ENCODE results near the gene SLU7. TPM values are rescaled to one million over a fixed set of nuclear protein-coding genes. Genes with fewer than 3 reads are reported as not detected.

The SLU7 gene
- total RNA-seq, 2 donors from 2014 or later = 18.8 to 42.8 TPM

DNA sequence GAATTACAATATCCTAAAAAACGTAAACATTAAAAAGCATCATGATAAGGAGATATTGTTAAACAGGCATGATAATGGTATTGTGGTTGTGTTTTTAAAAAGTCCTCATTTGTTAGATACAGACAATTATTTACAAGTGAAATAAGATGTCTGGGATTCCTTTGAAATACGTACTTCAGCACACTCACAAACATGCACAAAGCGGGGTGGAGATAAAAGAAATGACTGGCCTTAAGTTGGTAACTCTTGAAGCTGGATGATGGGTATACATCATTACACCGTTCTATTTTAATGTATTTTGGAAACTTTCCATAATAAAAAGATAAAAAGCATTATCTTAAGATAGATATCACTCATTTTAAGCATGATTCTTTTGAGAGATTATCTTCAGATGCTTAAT is 20.1 kb downstream of the SLU7 start:
- H3K27ac ChIP-seq = no peak overlapping the region
- H3K27me3 ChIP-seq = no peaks in the 10 kb centered on the region
- ATAC-seq (no peak), DNase-seq (no peak)
- peaks cover 4 to 18% of the 10 kb centered on the region in 2 donors for H3K36me3 ChIP-seq (replicated peaks in 1 of 2; ENCODE audit: insufficient read depth in 1 of 2, low read depth in 2 of 2)
- intact Hi-C loops (cut with DNase I) = no loop called here
- TF ChIP-seq POLR2A (IDR thresholded peaks at IDR 0.05) = no peak
- TF ChIP-seq, protein P1, sequence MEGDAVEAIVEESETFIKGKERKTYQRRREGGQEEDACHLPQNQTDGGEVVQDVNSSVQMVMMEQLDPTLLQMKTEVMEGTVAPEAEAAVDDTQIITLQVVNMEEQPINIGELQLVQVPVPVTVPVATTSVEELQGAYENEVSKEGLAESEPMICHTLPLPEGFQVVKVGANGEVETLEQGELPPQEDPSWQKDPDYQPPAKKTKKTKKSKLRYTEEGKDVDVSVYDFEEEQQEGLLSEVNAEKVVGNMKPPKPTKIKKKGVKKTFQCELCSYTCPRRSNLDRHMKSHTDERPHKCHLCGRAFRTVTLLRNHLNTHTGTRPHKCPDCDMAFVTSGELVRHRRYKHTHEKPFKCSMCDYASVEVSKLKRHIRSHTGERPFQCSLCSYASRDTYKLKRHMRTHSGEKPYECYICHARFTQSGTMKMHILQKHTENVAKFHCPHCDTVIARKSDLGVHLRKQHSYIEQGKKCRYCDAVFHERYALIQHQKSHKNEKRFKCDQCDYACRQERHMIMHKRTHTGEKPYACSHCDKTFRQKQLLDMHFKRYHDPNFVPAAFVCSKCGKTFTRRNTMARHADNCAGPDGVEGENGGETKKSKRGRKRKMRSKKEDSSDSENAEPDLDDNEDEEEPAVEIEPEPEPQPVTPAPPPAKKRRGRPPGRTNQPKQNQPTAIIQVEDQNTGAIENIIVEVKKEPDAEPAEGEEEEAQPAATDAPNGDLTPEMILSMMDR (IDR thresholded peaks at IDR 0.05) = no peak
- peak overlapping the region in 1 of 2 donors; percentile 73 for H3K4me3 ChIP-seq
- no peaks in the 10 kb centered on the region for H3K9me3 ChIP-seq
- 25 to 26% methylated on average over 4 of the region's 4 CpGs for WGBS, 2 donors
- peaks cover 33% of the 10 kb centered on the region for H3K4me1 ChIP-seq

DNA sequence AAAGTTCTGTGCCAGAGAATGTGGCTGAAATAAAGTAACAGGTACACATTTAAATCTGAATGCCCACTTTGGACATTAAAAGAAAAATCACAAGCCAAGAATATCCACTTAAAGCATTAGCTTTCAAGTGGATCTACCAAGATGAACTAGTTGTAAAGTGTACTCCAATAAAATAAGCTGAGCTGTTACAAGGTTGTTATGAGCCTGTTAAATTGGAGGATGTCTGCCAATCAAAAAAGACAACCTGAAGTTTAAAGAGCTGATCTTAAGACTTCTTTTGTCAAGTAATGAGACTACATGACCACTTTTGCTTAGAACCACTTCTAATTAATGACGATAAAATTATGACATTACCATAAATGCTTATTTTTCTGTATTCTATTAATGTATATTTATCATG is 21.4 kb downstream of the SLU7 start:
- intact Hi-C loops (cut with DNase I) = no loop called here
- Histone ChIP-seq H3K9me3 (no peaks in the 10 kb centered on the region), H3K4me3 (no peak overlapping the region), H3K27me3 (no peaks in the 10 kb centered on the region), H3K27ac (no peak overlapping the region), H3K4me1 (peaks cover 33% of the 10 kb centered on the region), H3K36me3 (replicated peaks in 1 of 2; ENCODE audit: insufficient read depth in 1 of 2, low read depth in 2 of 2) (peaks cover 0 to 9% of the 10 kb centered on the region in 2 donors)
- 100% methylated on average over 1 of the region's 1 CpG for WGBS, 2 donors
- TF ChIP-seq, protein P1 (IDR thresholded peaks at IDR 0.05) = no peak
- TF ChIP-seq POLR2A (IDR thresholded peaks at IDR 0.05) = no peak
- DNase-seq (no peak), ATAC-seq (no peak)

DNA sequence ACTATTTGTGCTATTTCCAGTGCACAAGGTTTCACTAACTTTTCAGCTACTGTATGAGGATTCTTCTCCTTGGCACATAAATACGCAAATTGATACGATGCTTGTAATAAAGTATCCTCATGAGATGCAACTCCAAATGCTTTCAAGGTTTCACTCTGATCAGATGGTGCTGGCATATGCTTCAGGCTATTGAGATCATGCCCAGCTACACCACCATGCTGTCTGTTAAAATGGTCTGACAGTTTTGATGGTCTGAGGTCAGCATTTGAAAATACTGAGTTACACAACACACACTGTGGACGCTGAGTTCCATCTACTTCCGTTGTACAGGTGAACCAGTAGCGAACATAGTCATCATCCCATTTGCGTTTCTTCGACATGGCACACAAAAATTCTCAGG is 23.8 kb downstream of the SLU7 start:
- no peak for DNase-seq
- no peaks in the 10 kb centered on the region for H3K9me3 ChIP-seq
- H3K4me1 ChIP-seq = peaks cover 27% of the 10 kb centered on the region
- no peak for ATAC-seq
- no peaks in the 10 kb centered on the region for H3K36me3 ChIP-seq (replicated peaks in 1 of 2; ENCODE audit: insufficient read depth in 1 of 2, low read depth in 2 of 2)
- 91 to 94% methylated on average over 7 of the region's 7 CpGs for WGBS, 2 donors
- TF ChIP-seq, protein P1 (IDR thresholded peaks at IDR 0.05) = no peak
- TF ChIP-seq POLR2A (IDR thresholded peaks at IDR 0.05) = no peak
- no peak overlapping the region for H3K4me3 ChIP-seq
- H3K27ac ChIP-seq = no peak overlapping the region
- no peaks in the 10 kb centered on the region for H3K27me3 ChIP-seq
- intact Hi-C loops (cut with DNase I) = no loop called here

DNA sequence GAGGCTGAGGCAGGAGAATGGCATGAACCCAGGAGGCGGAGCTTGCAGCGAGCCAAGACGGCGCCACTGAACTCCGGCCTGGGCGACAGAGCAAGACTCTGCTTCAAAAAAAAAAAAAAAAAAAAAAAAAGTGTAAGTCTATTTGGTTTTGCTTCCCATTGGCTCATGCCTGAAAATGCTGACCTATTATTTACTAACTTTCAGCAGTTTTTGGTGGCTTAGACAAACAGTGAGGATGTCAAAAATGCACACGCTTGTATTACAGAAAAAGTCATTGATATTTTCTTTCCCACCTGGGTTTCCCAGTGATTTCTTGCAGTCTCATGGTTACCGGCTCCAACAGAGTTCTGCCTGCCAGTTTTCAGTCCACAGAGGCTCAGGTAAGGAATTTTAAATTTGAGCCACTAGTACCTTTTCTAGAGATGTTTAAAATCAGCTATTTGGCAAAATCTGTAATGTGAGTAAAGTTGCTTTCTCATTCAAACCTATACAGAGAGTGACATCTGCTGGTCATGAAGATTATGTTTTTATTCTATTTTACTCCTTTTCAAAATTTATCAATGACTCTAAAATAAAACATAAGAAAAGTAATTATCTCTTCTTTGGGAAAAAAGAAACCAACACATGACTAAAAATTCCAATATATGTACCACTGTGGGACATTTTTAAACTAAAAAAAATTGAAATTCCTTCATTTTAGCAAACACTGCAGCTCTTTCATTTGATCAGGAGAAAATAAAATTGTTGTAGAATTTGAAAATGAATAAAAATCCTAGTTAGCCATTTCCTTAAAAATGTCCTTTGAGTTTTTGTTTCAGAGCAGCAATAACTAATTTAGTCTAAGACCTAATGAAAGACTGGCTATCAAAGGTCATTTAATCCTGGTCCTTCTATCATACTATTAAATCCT is 27.8 kb downstream of the SLU7 start:
- Histone ChIP-seq H3K27ac (no peak overlapping the region), H3K27me3 (no peaks in the 10 kb centered on the region), H3K4me1 (no peaks in the 10 kb centered on the region), H3K36me3 (replicated peaks in 1 of 2; ENCODE audit: insufficient read depth in 1 of 2, low read depth in 2 of 2) (no peaks in the 10 kb centered on the region), H3K4me3 (no peak overlapping the region), H3K9me3 (no peaks in the 10 kb centered on the region)
- intact Hi-C loops (cut with DNase I) = no loop called here
- DNase-seq (no peak), ATAC-seq (no peak)
- TF ChIP-seq, protein P1 (IDR thresholded peaks at IDR 0.05) = peak in 6 of 7 experiments; percentile 23 to 35 (median 28)
- TF ChIP-seq POLR2A (IDR thresholded peaks at IDR 0.05) = no peak
- WGBS, 2 donors = 79% methylated on average over 8 of the region's 8 CpGs

Data from body of pancreas (tissue), 4 donors.